ENCODE results near the gene MT1A. TPM values are rescaled to one million over a fixed set of nuclear protein-coding genes. Genes with fewer than 3 reads are reported as not detected.
"Not testable (repeated sequence)": the region's sequence is repeated elsewhere in the genome, so short reads cannot be mapped to it uniquely, and the experiment has no call there.

Gene MT1A
- polyA plus RNA-seq, 12 donors: 0.77 to 1.1 TPM; not detected in 10

- peak; percentile 13 for DNase-seq
Observed at GRCh38 chr16:56610017-56610608, 28.4 kb upstream of the MT1A start.

GRCh38 chr16:56610609-56611111 is 27.8 kb upstream of the MT1A start:
- no peak for DNase-seq

GRCh38 chr16:56611281-56611833 is 27.1 kb upstream of the MT1A start:
- no peak for DNase-seq

GRCh38 chr16:56613706-56614105 is 24.8 kb upstream of the MT1A start:
- DNase-seq: no peak

- DNase-seq: no peak
Observed at GRCh38 chr16:56614549-56614991, 23.9 kb upstream of the MT1A start.

- no peak for DNase-seq
Observed at GRCh38 chr16:56615353-56615752, 23.1 kb upstream of the MT1A start.

GRCh38 chr16:56616608-56617211 is 21.8 kb upstream of the MT1A start:
- DNase-seq: no peak

- DNase-seq: no peak
Observed at GRCh38 chr16:56617212-56618085, 21.0 kb upstream of the MT1A start.

- no peak for DNase-seq
Observed at GRCh38 chr16:56618138-56618537, 20.3 kb upstream of the MT1A start.

GRCh38 chr16:56620339-56620897 is 18.0 kb upstream of the MT1A start:
- no peak for DNase-seq

GRCh38 chr16:56621665-56622445 is 16.6 kb upstream of the MT1A start:
- not testable (repeated sequence) for DNase-seq

- DNase-seq: not testable (repeated sequence)
Observed at GRCh38 chr16:56623184-56623583, 15.3 kb upstream of the MT1A start.

GRCh38 chr16:56623637-56624036 is 14.8 kb upstream of the MT1A start:
- DNase-seq: no peak

GRCh38 chr16:56625140-56625942 is 13.1 kb upstream of the MT1A start, which contains the start of gene MT1E:
MT1E (plus strand) TSS chr16:56625781; CDS start chr16:56625852, 71 bp downstream.
- no peak for DNase-seq

- no peak for DNase-seq
Observed at GRCh38 chr16:56625943-56626654, 12.4 kb upstream of the MT1A start.

GRCh38 chr16:56626685-56627084 is 11.8 kb upstream of the MT1A start:
- no peak for DNase-seq

GRCh38 chr16:56628486-56629350 is 9.7 kb upstream of the MT1A start:
- DNase-seq: no peak

GRCh38 chr16:56629531-56629930 is 8.9 kb upstream of the MT1A start:
- no peak for DNase-seq

Data from muscle of arm (tissue), 12 donors.